Measurements from ENCODE around the gene UNC13A.

- no peak for TF ChIP-seq CTCF (IDR thresholded peaks at IDR 0.05)
- no peak for TF ChIP-seq POLR2A (IDR thresholded peaks at IDR 0.05)
Observed at GRCh38 chr19:17614476-17614875, 73.7 kb downstream of the UNC13A start.

Data from prostate gland (tissue), 2 donors.